Measurements from ENCODE around the gene ART4.

DNA sequence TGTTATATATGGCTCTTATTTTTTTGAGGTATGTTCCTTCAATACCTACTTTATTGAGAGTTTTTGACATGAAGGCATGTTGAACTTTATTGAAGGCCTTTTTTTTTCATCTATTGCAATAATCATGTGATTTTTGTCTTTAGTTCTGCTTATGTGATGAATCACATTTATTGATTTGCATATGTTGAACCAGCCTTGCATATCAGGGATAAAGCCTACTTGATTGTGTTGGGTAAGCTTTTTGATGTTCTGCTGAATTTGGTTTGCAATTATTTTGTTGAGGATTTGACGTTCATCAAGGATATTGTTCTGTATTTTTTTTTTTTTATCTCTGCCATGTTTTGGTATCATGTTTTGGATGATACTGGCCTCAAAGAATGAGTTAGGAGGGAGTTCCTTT is 15.2 kb upstream of the ART4 start:
- TF ChIP-seq CTCF (IDR thresholded peaks at IDR 0.05; ENCODE audit: insufficient read depth, low read depth, low read length) (no peak), EZH2 (IDR thresholded peaks at IDR 0.05; ENCODE audit: insufficient read depth, low read length) (no peak)

All from astrocyte (in vitro differentiated cells and primary cell).